GM23248 (cell line): ENCODE results near the gene CHST9. TPM values are rescaled to one million over a fixed set of nuclear protein-coding genes. Genes with fewer than 3 reads are reported as not detected.
A peak's percentile ranks its signal among the peaks of the same experiment; 100 is the strongest.

Experiments
- DNase-seq: peaks from one replicate; pipeline ENCODE4 v3.0.0-alpha.2; 2015
- H2AFZ ChIP-seq: fragments of 200-600 bp; sonication (generic); 2 replicates; pipeline ENCODE4 v1.6.1; 2016; ENCODE audit warnings: antibody characterized with exemption
- H3F3A ChIP-seq: fragments of 200-600 bp; sonication (generic); 2 replicates; pipeline ENCODE4 v1.6.1; 2016; ENCODE audit warnings: mild to moderate bottlenecking, antibody characterized with exemption, mixed run types; ENCODE audit not compliant: insufficient read depth
- H3K27ac ChIP-seq: fragments of 200-600 bp; sonication (generic); 2 replicates; pipeline ENCODE4 v1.5.1; 2016; ENCODE audit warnings: mild to moderate bottlenecking
- H3K27me3 ChIP-seq: fragments of 200-600 bp; sonication (generic); replicated peaks from 2 replicates; pipeline ENCODE4 v1.6.1; 2016; ENCODE audit warnings: mild to moderate bottlenecking; ENCODE audit not compliant: insufficient read depth
- H3K36me3 ChIP-seq: fragments of 200-600 bp; sonication (generic); 2 replicates; pipeline ENCODE4 v1.6.1; 2016; ENCODE audit warnings: low read depth, mild to moderate bottlenecking
- H3K4me1 ChIP-seq: fragments of 200-600 bp; sonication (generic); 2 replicates; pipeline ENCODE4 v1.6.1; 2016; ENCODE audit warnings: mild to moderate bottlenecking; ENCODE audit not compliant: insufficient read depth
- H3K4me2 ChIP-seq: fragments of 200-600 bp; sonication (generic); one replicate; pipeline ENCODE4 v1.6.1; 2016; ENCODE audit warnings: mild to moderate bottlenecking; ENCODE audit not compliant: unreplicated experiment
- H3K4me3 ChIP-seq: fragments of 200-600 bp; sonication (generic); 2 replicates; pipeline ENCODE4 v1.5.1; 2016; ENCODE audit warnings: mild to moderate bottlenecking
- H3K79me2 ChIP-seq: fragments of 200-600 bp; sonication (generic); 2 replicates; pipeline ENCODE4 v1.6.1; 2016; ENCODE audit warnings: mild to moderate bottlenecking; ENCODE audit not compliant: insufficient read depth
- H3K9ac ChIP-seq: fragments of 200-600 bp; sonication (generic); 2 replicates; pipeline ENCODE4 v1.6.1; 2016; ENCODE audit warnings: mild to moderate bottlenecking
- H3K9me2 ChIP-seq: fragments of 200-600 bp; sonication (generic); 2 replicates; pipeline ENCODE4 v1.6.1; 2016; ENCODE audit warnings: mixed run types, mild to moderate bottlenecking, moderate library complexity; ENCODE audit not compliant: insufficient read depth
- H3K9me3 ChIP-seq: fragments of 200-600 bp; sonication (generic); one replicate; pipeline ENCODE4 v1.6.1; 2017; ENCODE audit warnings: low read depth
- H4K20me1 ChIP-seq: fragments of 200-600 bp; sonication (generic); 2 replicates; pipeline ENCODE4 v1.6.0; 2016; ENCODE audit not compliant: insufficient read depth
- EZH2 ChIP-seq: fragments of 200-600 bp; sonication (generic); IDR thresholded peaks from 2 replicates; pipeline ENCODE4 v1.6.1; 2018; ENCODE audit warnings: antibody characterized with exemption, mild to moderate bottlenecking; ENCODE audit not compliant: insufficient read depth, poor library complexity, severe bottlenecking
- EZH2phosphoT487 ChIP-seq: fragments of 200-600 bp; sonication (generic); IDR thresholded peaks from 2 replicates; pipeline ENCODE4 v1.6.1; 2018; ENCODE audit warnings: antibody characterized with exemption, moderate library complexity, mild to moderate bottlenecking, low read depth; ENCODE audit not compliant: insufficient read depth
- WGBS, 2 experiments: methylation state at CpG; one replicate each; pipeline ENCODE4 v1.1.6; 2015 to 2017; ENCODE audit warnings: low lambda C conversion rate in 2 of 2, low coverage in 1 of 2; ENCODE audit errors: missing lambda C conversion rate in 2 of 2; 5-methylcytosine and 5-hydroxymethylcytosine counted together
- in situ Hi-C: fragments of 300-500 bp; cut with MboI; formaldehyde crosslinking; loops from 2 replicates; pipeline ENCODE4 v1.15.0; 2020
- polyA plus RNA-seq: library from polyadenylated mRNA; unstranded; fragments of >200 nt; fragmentation: Nextera tagmentation; extraction: Ambion mirVana; gene quantifications from 2 replicates; pipeline ENCODE4 v1.2.1, GENCODE V29; 2016
- total RNA-seq: library from RNA; depleted of rRNA; stranded (reverse); fragments of >200 nt; shearing (Covaris generic); gene quantifications from 2 replicates; pipeline ENCODE4 v1.2.3, GENCODE V29; 2014

Gene CHST9
- total and polyA plus RNA-seq, 2 experiments from 2014 or later = not detected

- Histone ChIP-seq H3K9ac (no peak overlapping the region), H3K9me2 (no peaks in the 10 kb centered on the region), H3K27ac (no peak overlapping the region), H3F3A (no peaks in the 10 kb centered on the region), H3K79me2 (no peaks in the 10 kb centered on the region), H3K36me3 (no peaks in the 10 kb centered on the region), H3K4me1 (no peaks in the 10 kb centered on the region), H3K4me3 (no peak overlapping the region), H3K4me2 (no peak overlapping the region), H4K20me1 (no peaks in the 10 kb centered on the region), H3K9me3 (no peaks in the 10 kb centered on the region), H2AFZ (no peak overlapping the region), H3K27me3 (no peaks in the 10 kb centered on the region)
- WGBS, 2 experiments = 15 to 21% methylated on average over 10 of the region's 10 CpGs
- no peak for DNase-seq
- TF ChIP-seq EZH2 = no peak
- TF ChIP-seq EZH2phosphoT487 = no peak
- in situ Hi-C loops = no loop called here
These were observed 41.4 kb downstream of the CHST9 start for GRCh38 chr18:27143580-27144287.

GRCh38 chr18:27142891-27143290 lies 42.2 kb downstream of the CHST9 start:
- Histone ChIP-seq H4K20me1 (no peaks in the 10 kb centered on the region), H3K36me3 (no peaks in the 10 kb centered on the region), H3K27ac (no peak overlapping the region), H3K79me2 (no peaks in the 10 kb centered on the region), H3K9me3 (no peaks in the 10 kb centered on the region), H2AFZ (no peak overlapping the region), H3K27me3 (no peaks in the 10 kb centered on the region), H3K9ac (no peak overlapping the region), H3K9me2 (no peaks in the 10 kb centered on the region), H3K4me2 (no peak overlapping the region), H3K4me1 (no peaks in the 10 kb centered on the region), H3K4me3 (no peak overlapping the region), H3F3A (no peaks in the 10 kb centered on the region)
- WGBS, 2 experiments = 16 to 19% methylated on average over 2 of the region's 2 CpGs
- no peak for DNase-seq
- TF ChIP-seq EZH2phosphoT487 (no peak), EZH2 (no peak)
- in situ Hi-C loops = no loop called here

GRCh38 chr18:27141876-27142275 lies 43.2 kb downstream of the CHST9 start:
- Histone ChIP-seq H3K27ac (no peak overlapping the region), H2AFZ (no peak overlapping the region), H3F3A (no peaks in the 10 kb centered on the region), H3K36me3 (no peaks in the 10 kb centered on the region), H4K20me1 (no peaks in the 10 kb centered on the region), H3K9me3 (no peaks in the 10 kb centered on the region), H3K9ac (no peak overlapping the region), H3K27me3 (no peaks in the 10 kb centered on the region), H3K4me1 (no peaks in the 10 kb centered on the region), H3K79me2 (no peaks in the 10 kb centered on the region), H3K9me2 (no peaks in the 10 kb centered on the region), H3K4me2 (no peak overlapping the region), H3K4me3 (no peak overlapping the region)
- TF ChIP-seq EZH2 (no peak), EZH2phosphoT487 (no peak)
- in situ Hi-C loops = no loop called here
- no peak for DNase-seq

GRCh38 chr18:27138079-27138478 lies 47.0 kb downstream of the CHST9 start:
- no peak for DNase-seq
- H3K9me2 ChIP-seq = no peaks in the 10 kb centered on the region
- H3K4me2 ChIP-seq = no peak overlapping the region
- H4K20me1 ChIP-seq = no peaks in the 10 kb centered on the region
- in situ Hi-C loops = no loop called here
- no peaks in the 10 kb centered on the region for H3K27me3 ChIP-seq
- no peak overlapping the region for H3K4me3 ChIP-seq
- no peak overlapping the region for H3K27ac ChIP-seq
- H3K36me3 ChIP-seq = no peaks in the 10 kb centered on the region
- H3F3A ChIP-seq = no peaks in the 10 kb centered on the region
- no peaks in the 10 kb centered on the region for H3K9me3 ChIP-seq
- 4 to 15% methylated on average over 1 of the region's 1 CpG for WGBS, 2 experiments
- no peaks in the 10 kb centered on the region for H3K79me2 ChIP-seq
- H3K9ac ChIP-seq = no peak overlapping the region
- TF ChIP-seq EZH2phosphoT487 (no peak), EZH2 (no peak)
- H2AFZ ChIP-seq = no peak overlapping the region
- H3K4me1 ChIP-seq = no peaks in the 10 kb centered on the region

GRCh38 chr18:27136208-27136535 lies 48.9 kb downstream of the CHST9 start:
- Histone ChIP-seq H3K4me3 (no peak overlapping the region), H3F3A (no peaks in the 10 kb centered on the region), H3K4me1 (no peaks in the 10 kb centered on the region), H3K9ac (no peak overlapping the region), H3K79me2 (no peaks in the 10 kb centered on the region), H3K4me2 (no peak overlapping the region), H3K27me3 (no peaks in the 10 kb centered on the region), H3K9me3 (no peaks in the 10 kb centered on the region), H3K27ac (no peak overlapping the region), H3K9me2 (no peaks in the 10 kb centered on the region), H2AFZ (no peak overlapping the region), H3K36me3 (no peaks in the 10 kb centered on the region), H4K20me1 (no peaks in the 10 kb centered on the region)
- no peak for TF ChIP-seq EZH2phosphoT487
- TF ChIP-seq EZH2 = no peak
- in situ Hi-C loops = no loop called here
- DNase-seq = peak; percentile 0
- 48 to 52% methylated on average over 4 of the region's 4 CpGs for WGBS, 2 experiments
